Endothelial cell (in vitro differentiated cells): Measurements from ENCODE around the gene ZFYVE19. TPM values are rescaled to one million over a fixed set of nuclear protein-coding genes. Genes with fewer than 3 reads are reported as not detected.

Source experiments
- DNase-seq: peaks from one replicate; pipeline ENCODE4 v3.0.0; 2021; ENCODE audit warnings: low spot score
- H3K27ac Mint-ChIP-seq: one replicate; pipeline ENCODE4 v1.8.0; 2021; ENCODE audit warnings: mixed read lengths, inconsistent platforms; ENCODE audit not compliant: unreplicated experiment
- H3K27me3 Mint-ChIP-seq: one replicate; pipeline ENCODE4 v1.8.0; 2021; ENCODE audit warnings: mild to moderate bottlenecking, moderate library complexity, mixed read lengths, inconsistent platforms; ENCODE audit not compliant: unreplicated experiment
- H3K36me3 Mint-ChIP-seq: one replicate; pipeline ENCODE4 v1.8.0; 2021; ENCODE audit warnings: mild to moderate bottlenecking, low read depth, mixed read lengths, inconsistent platforms; ENCODE audit not compliant: unreplicated experiment
- H3K4me1 Mint-ChIP-seq: one replicate; pipeline ENCODE4 v1.8.0; 2021; ENCODE audit warnings: mild to moderate bottlenecking, mixed read lengths, inconsistent platforms; ENCODE audit not compliant: unreplicated experiment
- H3K4me3 Mint-ChIP-seq: one replicate; pipeline ENCODE4 v1.8.0; 2021; ENCODE audit warnings: mild to moderate bottlenecking, mixed read lengths, inconsistent platforms; ENCODE audit not compliant: unreplicated experiment
- H3K9me3 Mint-ChIP-seq: one replicate; pipeline ENCODE4 v1.8.0; 2021; ENCODE audit warnings: mixed read lengths, inconsistent platforms; ENCODE audit not compliant: unreplicated experiment
- long read RNA-seq: library from polyadenylated mRNA; unstranded; transcript quantifications from one replicate; pipeline ENCODE4 v2.0.0, GENCODE V29; 2020; ENCODE audit not compliant: unreplicated experiment
- total RNA-seq: library from RNA; stranded (reverse); fragmentation: NEBNext Ultra II Directional; extraction: Animal tissue kit (Norgen Biotek cat#: 25700); gene quantifications from one replicate; pipeline ENCODE4 v1.2.1, GENCODE V29; 2021; ENCODE audit not compliant: unreplicated experiment
- TF ChIP-seq, protein P1 (sequence below): fragments of 200-600 bp; sonication (generic); IDR thresholded peaks from one replicate; pipeline ENCODE4 v1.5.0; 2021; ENCODE audit warnings: antibody characterized with exemption; ENCODE audit not compliant: unreplicated experiment

The ZFYVE19 gene, protein sequence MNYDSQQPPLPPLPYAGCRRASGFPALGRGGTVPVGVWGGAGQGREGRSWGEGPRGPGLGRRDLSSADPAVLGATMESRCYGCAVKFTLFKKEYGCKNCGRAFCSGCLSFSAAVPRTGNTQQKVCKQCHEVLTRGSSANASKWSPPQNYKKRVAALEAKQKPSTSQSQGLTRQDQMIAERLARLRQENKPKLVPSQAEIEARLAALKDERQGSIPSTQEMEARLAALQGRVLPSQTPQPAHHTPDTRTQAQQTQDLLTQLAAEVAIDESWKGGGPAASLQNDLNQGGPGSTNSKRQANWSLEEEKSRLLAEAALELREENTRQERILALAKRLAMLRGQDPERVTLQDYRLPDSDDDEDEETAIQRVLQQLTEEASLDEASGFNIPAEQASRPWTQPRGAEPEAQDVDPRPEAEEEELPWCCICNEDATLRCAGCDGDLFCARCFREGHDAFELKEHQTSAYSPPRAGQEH
- 31.5 TPM for total RNA-seq
- long read RNA-seq, transcript ZFYVE19-203 (11 exons, 2,775 nt) = major isoform, 16 of 17 reads
- long read RNA-seq, partial matches to known transcripts = 1 of 17 reads
- long read RNA-seq, other reads (novel, unspliced or antisense) = 0 of 17 reads

DNA sequence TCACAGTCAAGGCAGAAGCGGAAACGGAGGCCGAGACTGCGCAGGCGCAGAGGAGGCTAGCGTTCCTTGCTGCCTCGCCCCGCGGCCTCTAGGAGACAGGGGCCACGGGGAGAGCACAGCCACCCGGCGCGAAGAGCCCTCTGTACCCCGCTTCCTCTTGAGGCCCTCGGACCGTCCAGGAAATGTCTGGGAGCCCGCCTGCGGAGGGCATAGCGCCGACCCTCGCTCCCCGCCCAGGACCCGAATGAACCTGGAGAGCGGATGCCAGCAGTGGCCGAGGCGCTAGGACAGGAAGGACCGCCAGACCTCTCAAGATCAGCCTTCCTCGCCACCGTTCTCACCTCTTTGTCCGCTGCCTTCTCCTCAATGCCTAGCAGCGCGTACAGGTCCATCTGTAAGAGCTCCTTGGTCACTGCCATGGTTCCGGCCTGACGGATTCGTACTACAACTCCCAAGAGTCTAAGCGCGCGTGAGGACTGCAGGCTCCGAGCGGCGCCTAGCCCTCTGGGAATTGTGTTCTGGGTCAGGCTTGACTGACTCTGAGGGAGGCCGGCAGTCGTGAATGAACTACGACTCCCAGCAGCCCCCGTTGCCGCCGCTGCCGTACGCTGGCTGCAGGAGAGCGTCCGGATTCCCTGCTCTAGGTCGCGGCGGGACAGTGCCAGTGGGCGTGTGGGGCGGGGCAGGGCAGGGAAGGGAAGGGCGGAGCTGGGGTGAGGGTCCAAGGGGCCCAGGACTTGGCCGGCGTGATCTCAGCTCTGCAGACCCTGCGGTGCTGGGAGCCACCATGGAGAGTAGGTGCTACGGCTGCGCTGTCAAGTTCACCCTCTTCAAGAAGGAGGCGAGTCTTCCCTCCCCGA, at the start of gene ZFYVE19, which contains the start of gene DNAJC17:
Gene ZFYVE19, plus strand, starts transcription at position 62 of the 860 bp plus-strand sequence. Its CDS starts 501 bp downstream, at position 563.
Gene DNAJC17, minus strand, starts transcription at position 446 of the 860 bp plus-strand sequence. Its CDS starts 27 bp downstream, at position 419.
- H3K9me3 Mint-ChIP-seq = no peaks in the 10 kb centered on the region
- peaks cover 12% of the 10 kb centered on the region for H3K36me3 Mint-ChIP-seq
- H3K27me3 Mint-ChIP-seq = peaks cover 13% of the 10 kb centered on the region

DNA sequence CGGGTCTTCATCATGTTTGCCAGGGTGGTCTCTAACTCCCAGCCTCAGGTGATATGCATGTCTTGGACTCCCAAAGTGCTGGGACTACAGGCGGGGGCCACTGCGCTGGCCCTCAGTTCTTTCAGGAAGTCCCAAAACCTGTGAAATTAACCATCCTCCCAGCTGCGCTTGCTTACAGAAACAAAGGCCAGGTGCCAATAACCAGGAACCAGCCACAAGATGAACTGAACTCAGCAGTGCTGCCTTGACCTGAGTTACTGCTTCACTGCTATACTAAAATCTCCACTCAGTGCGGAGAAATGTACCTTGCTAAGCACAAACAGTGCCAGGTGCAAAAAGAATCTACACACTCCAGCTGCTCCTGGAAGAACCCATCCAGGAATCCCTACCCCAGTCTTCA, 46.9 kb upstream of the ZFYVE19 start:
- Mint-ChIP-seq H3K27ac (no peak overlapping the region), H3K36me3 (peaks cover 6% of the 10 kb centered on the region), H3K4me1 (peaks cover 12% of the 10 kb centered on the region), H3K9me3 (no peaks in the 10 kb centered on the region), H3K27me3 (peaks cover 15% of the 10 kb centered on the region), H3K4me3 (no peak overlapping the region)
- TF ChIP-seq, protein P1, sequence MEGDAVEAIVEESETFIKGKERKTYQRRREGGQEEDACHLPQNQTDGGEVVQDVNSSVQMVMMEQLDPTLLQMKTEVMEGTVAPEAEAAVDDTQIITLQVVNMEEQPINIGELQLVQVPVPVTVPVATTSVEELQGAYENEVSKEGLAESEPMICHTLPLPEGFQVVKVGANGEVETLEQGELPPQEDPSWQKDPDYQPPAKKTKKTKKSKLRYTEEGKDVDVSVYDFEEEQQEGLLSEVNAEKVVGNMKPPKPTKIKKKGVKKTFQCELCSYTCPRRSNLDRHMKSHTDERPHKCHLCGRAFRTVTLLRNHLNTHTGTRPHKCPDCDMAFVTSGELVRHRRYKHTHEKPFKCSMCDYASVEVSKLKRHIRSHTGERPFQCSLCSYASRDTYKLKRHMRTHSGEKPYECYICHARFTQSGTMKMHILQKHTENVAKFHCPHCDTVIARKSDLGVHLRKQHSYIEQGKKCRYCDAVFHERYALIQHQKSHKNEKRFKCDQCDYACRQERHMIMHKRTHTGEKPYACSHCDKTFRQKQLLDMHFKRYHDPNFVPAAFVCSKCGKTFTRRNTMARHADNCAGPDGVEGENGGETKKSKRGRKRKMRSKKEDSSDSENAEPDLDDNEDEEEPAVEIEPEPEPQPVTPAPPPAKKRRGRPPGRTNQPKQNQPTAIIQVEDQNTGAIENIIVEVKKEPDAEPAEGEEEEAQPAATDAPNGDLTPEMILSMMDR = no peak
- DNase-seq = no peak

More for the DNA sequence above, at the start of gene ZFYVE19, which contains the start of gene DNAJC17:
- Mint-ChIP-seq H3K27ac (peak within 1 kb of the TSS; percentile 94), H3K4me1 (peaks cover 13% of the 10 kb centered on the region), H3K4me3 (peak within 1 kb of the TSS; percentile 97)
- TF ChIP-seq, protein P1 = no peak
- peak; percentile 92 for DNase-seq

DNA sequence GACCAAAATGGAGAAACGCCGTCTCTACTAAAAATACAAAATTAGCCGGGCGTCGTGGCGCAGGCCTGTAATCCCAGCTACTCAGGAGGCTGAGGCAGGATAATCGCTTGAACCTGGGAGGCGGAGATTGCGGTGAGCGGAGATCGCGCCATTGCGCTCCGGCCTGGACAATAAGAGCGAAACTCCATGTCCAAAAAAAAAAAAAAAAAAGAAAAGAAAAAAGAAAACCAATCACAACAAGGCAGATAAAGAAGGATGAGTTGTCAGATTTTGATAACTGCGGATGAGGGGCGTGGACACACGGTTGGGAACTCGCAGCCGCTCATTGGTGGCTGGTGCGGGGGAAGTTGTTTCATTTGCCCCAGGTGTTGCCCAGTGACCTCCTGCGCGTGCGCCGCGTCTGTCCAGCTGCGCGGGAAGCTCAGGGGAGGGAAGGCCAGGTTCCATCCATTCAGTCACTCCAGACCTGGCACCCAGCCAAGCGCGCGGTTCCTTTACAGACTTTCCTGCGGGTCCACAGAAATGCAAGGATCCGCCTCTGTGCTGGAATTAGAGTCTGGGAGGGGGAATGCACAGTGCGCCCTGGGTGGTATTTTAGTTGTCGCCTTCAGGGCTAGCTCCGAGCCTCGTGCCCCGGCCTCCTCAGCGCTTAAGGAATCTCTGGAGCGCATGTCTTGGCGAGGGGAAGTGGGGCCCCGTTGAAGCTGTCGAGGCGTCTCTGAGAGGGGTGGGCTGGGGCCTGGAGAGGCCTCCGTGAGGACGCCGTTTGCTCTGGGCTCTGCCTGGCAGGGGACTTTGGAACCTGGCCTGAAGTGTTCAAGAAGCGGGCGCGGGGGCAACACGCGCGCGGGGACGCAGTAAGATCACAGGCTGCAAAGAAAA, 43.7 kb upstream of the ZFYVE19 start:
- peaks cover 17% of the 10 kb centered on the region for H3K27me3 Mint-ChIP-seq
- H3K9me3 Mint-ChIP-seq = no peaks in the 10 kb centered on the region
- TF ChIP-seq, protein P1 = no peak
- H3K27ac Mint-ChIP-seq = no peak overlapping the region
- DNase-seq = peak; percentile 28
- peaks cover 13% of the 10 kb centered on the region for H3K4me1 Mint-ChIP-seq
- peak overlapping the region; percentile 84 for H3K4me3 Mint-ChIP-seq
- peaks cover 3% of the 10 kb centered on the region for H3K36me3 Mint-ChIP-seq

DNA sequence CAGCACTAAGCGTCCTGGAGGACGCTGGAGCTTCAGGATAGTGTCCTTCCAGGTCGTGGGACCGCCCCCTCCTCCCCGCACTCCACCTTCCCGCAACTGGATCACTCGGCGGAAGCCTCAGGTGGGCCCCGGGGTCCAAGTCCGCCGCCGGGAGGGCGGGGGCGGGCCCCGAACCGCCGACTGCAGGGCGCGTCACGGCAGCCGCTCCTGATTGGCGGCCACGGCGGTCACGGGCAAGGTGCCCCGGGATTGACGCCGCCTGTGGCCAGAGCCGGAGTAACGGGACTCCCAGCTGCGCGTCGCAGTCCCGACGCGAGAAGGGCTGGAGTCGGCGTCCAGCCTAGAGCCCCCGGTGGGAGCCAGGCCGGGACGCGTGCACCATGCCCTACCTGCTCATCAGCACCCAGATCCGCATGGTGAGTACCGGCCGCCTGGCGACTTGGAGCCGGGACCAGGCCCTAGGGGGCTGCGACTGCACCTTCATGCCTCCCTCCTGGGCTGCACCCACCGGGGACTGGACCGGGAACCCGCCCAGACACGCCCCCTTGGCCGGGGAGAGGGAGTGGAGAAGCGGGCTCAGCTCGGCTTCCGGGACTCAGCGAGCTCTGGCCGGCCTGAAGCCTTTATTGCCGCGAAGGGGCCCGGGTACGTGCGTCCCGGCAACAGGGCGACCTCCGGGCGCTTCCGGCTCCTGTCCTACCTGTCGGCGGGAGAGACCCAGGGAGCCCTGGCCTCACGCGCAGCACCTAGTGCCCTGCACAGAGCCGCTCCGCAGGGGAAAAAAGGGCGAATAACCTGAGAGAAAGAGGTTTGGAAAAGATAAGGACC, 42.9 kb upstream of the ZFYVE19 start, which contains the start of gene GCHFR:
Gene GCHFR, plus strand, starts transcription at position 268 of the 828 bp plus-strand sequence. Its CDS starts 113 bp downstream, at position 381.
- peak; percentile 71 for DNase-seq
- peaks cover 13% of the 10 kb centered on the region for H3K4me1 Mint-ChIP-seq
- no peaks in the 10 kb centered on the region for H3K9me3 Mint-ChIP-seq
- peaks cover 3% of the 10 kb centered on the region for H3K36me3 Mint-ChIP-seq
- H3K27me3 Mint-ChIP-seq = peaks cover 17% of the 10 kb centered on the region
- no peak within 1 kb of the TSS for H3K27ac Mint-ChIP-seq
- TF ChIP-seq, protein P1 = no peak
- H3K4me3 Mint-ChIP-seq = peak within 1 kb of the TSS; percentile 84
